ENCODE results near the gene RAP2B.
A peak's percentile ranks its signal among the peaks of the same experiment; 100 is the strongest.

RAP2B gene

GRCh38 chr3:153195349-153195879 lies 33.4 kb downstream of the RAP2B start:
- DNase-seq: no peak

GRCh38 chr3:153209596-153209995 lies 47.6 kb downstream of the RAP2B start:
- peak; percentile 89 to 92 for DNase-seq

GRCh38 chr3:153210146-153210545 lies 48.1 kb downstream of the RAP2B start:
- peak; percentile 41 to 57 for DNase-seq

- DNase-seq: peak; percentile 84 to 93
Observed at GRCh38 chr3:153210660-153211059, 48.6 kb downstream of the RAP2B start.

GRCh38 chr3:153215497-153215896 lies 53.5 kb downstream of the RAP2B start:
- DNase-seq: no peak

- no peak for DNase-seq
Observed at GRCh38 chr3:153215966-153216365, 53.9 kb downstream of the RAP2B start.

- no peak for DNase-seq
Observed at GRCh38 chr3:153216928-153217327, 54.9 kb downstream of the RAP2B start.

- DNase-seq: peak in 1 of 2 donors; percentile 21
Observed at GRCh38 chr3:153219146-153219545, 57.1 kb downstream of the RAP2B start.
